K562 (cell line): ENCODE data around the gene SMARCB1.

Experiments used
- ADNP ChIP-seq: fragments of 200-800 bp; sonication (Bioruptor generic); IDR thresholded peaks from 2 replicates; pipeline ENCODE4 v1.6.1; 2016; ENCODE audit warnings: missing genetic modification characterization, missing compliant biosample characterization
- EZH2 ChIP-seq: IDR thresholded peaks from 2 replicates; pipeline ENCODE4 v1.6.1; 2012; ENCODE audit warnings: low read depth, mild to moderate bottlenecking, inconsistent platforms, low read length, borderline replicate concordance
- SP2 ChIP-seq: IDR thresholded peaks from 2 replicates; pipeline ENCODE4 v1.6.1; 2011; ENCODE audit warnings: mild to moderate bottlenecking, low read depth, low read length, moderate library complexity; ENCODE audit not compliant: poor library complexity, severe bottlenecking; ENCODE audit errors: extremely low read depth

DNA sequence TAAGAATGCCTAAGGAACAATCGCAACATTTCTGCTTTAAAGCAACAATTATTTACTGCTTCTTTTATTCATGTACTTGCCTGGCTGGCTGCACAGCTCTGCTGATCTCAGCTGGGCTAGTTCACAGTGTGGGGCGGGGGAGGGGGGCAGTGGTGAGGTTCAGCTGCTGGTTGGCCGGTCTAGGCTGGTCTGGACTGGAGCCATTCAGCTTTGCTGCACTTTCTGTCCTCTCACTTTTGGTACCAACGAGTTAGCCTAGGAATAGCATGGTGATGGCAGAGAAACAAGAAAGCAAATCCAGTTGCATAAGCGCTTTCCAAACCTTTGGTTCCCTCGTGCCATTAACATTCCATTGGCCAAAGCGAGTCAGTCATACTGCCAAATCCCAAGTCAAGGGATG is 91.5 kb downstream of the SMARCB1 start:
- no peak for TF ChIP-seq EZH2
- TF ChIP-seq ADNP (tag), result no peak
- TF ChIP-seq SP2, result no peak
